Naive thymus-derived CD4-positive, alpha-beta T cell (primary cell): ENCODE data around the gene ATP5PD. TPM values are rescaled to one million over a fixed set of nuclear protein-coding genes. Genes with fewer than 3 reads are reported as not detected.
A peak's percentile ranks its signal among the peaks of the same experiment; 100 is the strongest.
"Not testable (repeated sequence)": the region's sequence is repeated elsewhere in the genome, so short reads cannot be mapped to it uniquely, and the experiment has no call there.

Experiments used
- ATAC-seq: fragments of 150-1000 bp; cut with Tn5 transposase; 2 replicates; pipeline ENCODE4 v1.10.0; 2021; ENCODE audit warnings: mild to moderate bottlenecking, moderate library complexity
- CTCF ChIA-PET: fragments of 350-600 bp; sonication (Branson Sonifier 250); formaldehyde crosslinking; loops from one replicate; lab custom pipeline; 2021; ENCODE audit warnings: antibody characterized with exemption; lab: Charles Lee
- POLR2A ChIA-PET: fragments of 350-600 bp; sonication (Branson Sonifier 250); formaldehyde crosslinking; loops from one replicate; lab custom pipeline; 2021; ENCODE audit warnings: antibody characterized with exemption, inconsistent platforms; lab: Charles Lee
- DNase-seq, 9 donors: peaks; one replicate each; pipeline versions ENCODE4 v3.0.0 to v3.0.0-alpha.2; 2020 to 2022; ENCODE audit warnings: mixed read lengths in 1 of 9
- H3K27ac ChIP-seq: one replicate; pipeline ENCODE4 v1.7.0; 2013; ENCODE audit warnings: mild to moderate bottlenecking, low read depth, low read length, moderate library complexity
- H3K27me3 ChIP-seq, 2 donors: one replicate each; pipeline ENCODE4 v1.7.0; 2013; ENCODE audit warnings: low read length in 2 of 2, mild to moderate bottlenecking in 2 of 2, moderate library complexity in 2 of 2; ENCODE audit not compliant: control insufficient read depth in 2 of 2, insufficient read depth in 2 of 2
- H3K36me3 ChIP-seq, 3 experiments: 1 replicate in 2 of 3; 2 replicates in 1 of 3; pipeline ENCODE4 v1.7.0; 2013; ENCODE audit warnings: low read length in 3 of 3, mild to moderate bottlenecking in 3 of 3, moderate library complexity in 1 of 3; ENCODE audit not compliant: insufficient read depth in 3 of 3, control insufficient read depth in 2 of 3
- H3K4me1 ChIP-seq, 2 donors: one replicate each; pipeline ENCODE4 v1.7.0; 2013; ENCODE audit warnings: low read length in 2 of 2, mild to moderate bottlenecking in 2 of 2, moderate library complexity in 1 of 2; ENCODE audit not compliant: control insufficient read depth in 2 of 2, insufficient read depth in 2 of 2
- H3K4me3 ChIP-seq: 2 replicates; pipeline ENCODE4 v1.7.0; 2013; ENCODE audit warnings: mild to moderate bottlenecking, low read length
- H3K9me3 ChIP-seq, 3 experiments: 1 replicate in 2 of 3; 2 replicates in 1 of 3; pipeline ENCODE4 v1.7.0; 2013; ENCODE audit warnings: low read length in 3 of 3; ENCODE audit not compliant: control insufficient read depth in 2 of 3
- H3K27ac Mint-ChIP-seq, 9 donors: one replicate each; pipeline ENCODE4 v1.8.0; 2020 to 2022; ENCODE audit warnings: mixed read lengths in 9 of 9, mild to moderate bottlenecking in 8 of 9, moderate library complexity in 5 of 9, inconsistent platforms in 2 of 9
- H3K27me3 Mint-ChIP-seq, 5 donors: one replicate each; pipeline ENCODE4 v1.8.0; 2021 to 2022; ENCODE audit warnings: mixed read lengths in 5 of 5, mild to moderate bottlenecking in 1 of 5
- H3K36me3 Mint-ChIP-seq, 5 donors: one replicate each; pipeline ENCODE4 v1.8.0; 2020 to 2022; ENCODE audit warnings: mixed read lengths in 5 of 5, mild to moderate bottlenecking in 3 of 5, inconsistent platforms in 1 of 5
- H3K4me1 Mint-ChIP-seq, 7 donors: one replicate each; pipeline ENCODE4 v1.8.0; 2020 to 2022; ENCODE audit warnings: mixed read lengths in 7 of 7, mild to moderate bottlenecking in 3 of 7, inconsistent platforms in 1 of 7
- H3K4me3 Mint-ChIP-seq, 10 donors: one replicate each; pipeline ENCODE4 v1.8.0; 2020 to 2022; ENCODE audit warnings: mild to moderate bottlenecking in 10 of 10, mixed read lengths in 10 of 10, moderate library complexity in 6 of 10, inconsistent platforms in 2 of 10
- H3K9me3 Mint-ChIP-seq, 11 donors: one replicate each; pipeline ENCODE4 v1.8.0; 2020 to 2022; ENCODE audit warnings: mixed read lengths in 11 of 11, mild to moderate bottlenecking in 4 of 11, inconsistent platforms in 1 of 11, moderate library complexity in 1 of 11
- intact Hi-C, 2 donors: fragments of 100-400 bp; cut with micrococcal nuclease; formaldehyde crosslinking; loops; one replicate each; pipeline ENCODE4 v1.15.1; 2023
- polyA plus RNA-seq, 2 donors: library from polyadenylated mRNA; unstranded; fragments of 300-500 nt; fragmentation: Illumina TruSeq; gene quantifications; one replicate each; pipeline ENCODE4 v1.2.3, GENCODE V29; 2021
- total RNA-seq, 6 experiments: library from RNA in 5 of 6; stranded (reverse) in 5 of 6; gene quantifications; 1 replicate in 5 of 6; 2 replicates in 1 of 6; pipeline ENCODE4 v1.2.3 and lab custom pipeline; 2021 to 2026

ATP5PD gene
- total and polyA plus RNA-seq, 7 experiments from 2014 or later, result 113 to 478 (median 167) TPM

DNA sequence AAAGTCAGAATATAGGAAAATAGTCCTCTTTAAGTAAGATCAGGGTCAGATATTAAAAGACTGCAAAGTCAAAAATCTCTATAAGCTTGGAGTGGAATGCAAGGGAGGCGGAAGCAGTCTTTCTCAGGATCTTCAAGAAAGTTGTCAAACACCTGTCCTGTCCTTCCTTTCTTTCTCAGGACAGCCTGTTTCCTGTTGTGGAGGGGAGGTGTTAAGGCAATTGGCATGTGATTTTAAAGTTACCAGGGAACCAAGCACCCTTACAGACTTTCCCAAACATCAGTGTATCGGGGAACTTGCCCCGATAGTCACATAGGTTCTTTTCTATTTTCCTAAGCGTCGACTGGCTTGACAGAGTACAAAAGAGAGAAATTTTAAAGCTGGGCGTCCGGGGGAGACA, 2.1 kb downstream of the ATP5PD start:
- ChIA-PET CTCF (no interaction called here), POLR2A (interaction anchor here (0.6 to 1.2 kb wide), 3 partner anchors 32 to 622 kb away, joined by 3 to 7 read pairs (median 3); partner anchors contain the start of gene MRPL58)
- DNase-seq (no peak), ATAC-seq (no peak)
- Mint-ChIP-seq H3K36me3 (peaks cover 4 to 21% (median 12%) of the 10 kb centered on the region in 5 donors), H3K9me3 (no peaks in the 10 kb centered on the region), H3K27me3 (no peaks in the 10 kb centered on the region), H3K27ac (peak overlapping the region in 2 of 9 donors; percentile 67 to 98), H3K4me1 (peaks cover 30 to 60% (median 49%) of the 10 kb centered on the region in 7 donors), H3K4me3 (peak overlapping the region; percentile 29 to 70 (median 48))
- intact Hi-C loops, result loop anchor here (5.0 kb wide), 3 partner anchors 43 to 138 kb away; partner anchors contain the start of genes ARMC7 (in 1 of the 2), SLC16A5 (in 1 of the 2) and SUMO2 (in 1 of the 2)
- H3K27me3 ChIP-seq, result no peaks in the 10 kb centered on the region
- H3K4me1 ChIP-seq, result peaks cover 13 to 16% of the 10 kb centered on the region in 2 donors
- H3K36me3 ChIP-seq, result peaks cover under 1 to 31% (median 2%) of the 10 kb centered on the region in 3 experiments
- no peak overlapping the region for H3K4me3 ChIP-seq
- no peaks in the 10 kb centered on the region for H3K9me3 ChIP-seq
- no peak overlapping the region for H3K27ac ChIP-seq

DNA sequence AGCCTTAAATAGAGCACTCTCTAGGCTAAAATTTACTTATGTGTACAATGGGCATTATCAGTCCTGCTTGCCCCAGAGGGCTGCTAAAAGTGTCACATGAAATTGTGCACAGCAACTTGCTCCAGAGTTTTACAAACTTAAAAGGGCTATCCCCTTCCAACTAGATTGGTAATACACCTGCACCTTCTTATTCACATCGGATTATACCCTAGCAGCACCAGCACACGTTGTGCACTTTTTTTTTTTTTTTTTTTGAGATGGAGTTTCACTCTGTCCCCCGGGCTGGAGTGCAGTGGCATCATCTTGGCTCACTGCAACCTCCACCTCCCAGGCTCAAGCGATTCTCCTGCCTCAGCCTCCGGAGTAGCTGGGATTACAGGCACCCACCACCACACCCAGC, 3.0 kb downstream of the ATP5PD start:
- CTCF ChIA-PET, result interaction anchor here (0.7 to 1.0 kb wide), 2 partner anchors 20 to 32 kb away, joined by 3 to 4 read pairs; no protein-coding TSS in a partner anchor
- peaks cover 5 to 28% (median 17%) of the 10 kb centered on the region in 5 donors for H3K36me3 Mint-ChIP-seq
- H3K27me3 Mint-ChIP-seq, DNase-seq, H3K4me3 Mint-ChIP-seq, H3K27ac ChIP-seq, H3K9me3 ChIP-seq, H3K4me3 ChIP-seq, H3K27me3 ChIP-seq, intact Hi-C loops, H3K9me3 Mint-ChIP-seq, ATAC-seq: not testable (repeated sequence)
- Histone ChIP-seq H3K4me1 (peaks cover 13 to 16% of the 10 kb centered on the region in 2 donors), H3K36me3 (peaks cover 6 to 40% (median 7%) of the 10 kb centered on the region in 3 experiments)
- peak overlapping the region in 2 of 9 donors; percentile 22 to 41 for H3K27ac Mint-ChIP-seq
- POLR2A ChIA-PET, result interaction anchor here (0.7 to 1.4 kb wide), 3 partner anchors 9 to 146 kb away, joined by 3 to 5 read pairs (median 4); no protein-coding TSS in a partner anchor
- H3K4me1 Mint-ChIP-seq, result peaks cover 29 to 53% (median 40%) of the 10 kb centered on the region in 7 donors

DNA sequence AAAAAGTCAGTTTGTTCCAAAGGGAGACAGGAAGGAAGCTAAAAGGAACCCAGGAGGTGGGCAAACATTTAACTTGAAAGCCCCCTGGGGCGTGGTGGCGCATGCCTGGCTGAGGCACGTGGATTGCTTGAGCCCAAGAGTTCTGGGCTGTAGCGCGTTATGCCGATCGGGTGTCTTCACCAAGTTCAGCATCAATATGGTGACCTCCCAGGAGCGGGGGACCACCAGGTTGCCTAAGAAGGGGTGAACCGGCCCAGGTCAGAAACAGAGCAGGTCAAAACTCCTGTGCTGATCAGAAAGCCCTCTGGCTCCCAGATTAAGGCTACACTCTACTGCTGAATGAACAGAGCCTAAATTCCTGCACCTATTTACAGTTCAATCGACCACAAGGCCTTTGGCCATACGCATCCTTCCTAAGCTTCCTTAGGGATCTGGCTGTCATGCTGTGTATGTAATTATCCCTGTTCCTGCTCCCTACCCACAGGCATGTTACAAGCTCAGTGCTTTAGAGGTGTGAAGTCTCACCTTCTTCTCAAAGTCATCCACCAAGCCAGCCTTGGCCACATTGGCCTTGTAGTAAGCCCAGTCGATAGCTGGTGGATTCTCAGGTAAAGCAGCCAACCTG, 5.0 kb downstream of the ATP5PD start:
- no peak overlapping the region for H3K27ac ChIP-seq
- H3K4me1 ChIP-seq, result peaks cover 3 to 14% of the 10 kb centered on the region in 2 donors
- Mint-ChIP-seq H3K4me3 (no peak overlapping the region), H3K36me3 (peaks cover 5 to 34% (median 19%) of the 10 kb centered on the region in 5 donors), H3K9me3 (no peaks in the 10 kb centered on the region), H3K27me3 (no peaks in the 10 kb centered on the region), H3K27ac (peak overlapping the region in 4 of 9 donors; percentile 38 to 58 (median 52)), H3K4me1 (peaks cover 24 to 50% (median 37%) of the 10 kb centered on the region in 7 donors)
- no peaks in the 10 kb centered on the region for H3K27me3 ChIP-seq
- H3K9me3 ChIP-seq, result no peaks in the 10 kb centered on the region
- POLR2A ChIA-PET, result interaction anchor here (0.7 to 1.5 kb wide), 4 partner anchors 17 to 46 kb away, joined by 3 to 4 read pairs (median 3); partner anchors contain the start of gene SLC16A5
- no peak for ATAC-seq
- no peak overlapping the region for H3K4me3 ChIP-seq
- peaks cover 6 to 47% (median 7%) of the 10 kb centered on the region in 3 experiments for H3K36me3 ChIP-seq
- no peak for DNase-seq
- intact Hi-C loops, result no loop called here
- CTCF ChIA-PET, result interaction anchor here (0.7 to 1.5 kb wide), 3 partner anchors 18 to 93 kb away, joined by 3 to 5 read pairs (median 4); no protein-coding TSS in a partner anchor

DNA sequence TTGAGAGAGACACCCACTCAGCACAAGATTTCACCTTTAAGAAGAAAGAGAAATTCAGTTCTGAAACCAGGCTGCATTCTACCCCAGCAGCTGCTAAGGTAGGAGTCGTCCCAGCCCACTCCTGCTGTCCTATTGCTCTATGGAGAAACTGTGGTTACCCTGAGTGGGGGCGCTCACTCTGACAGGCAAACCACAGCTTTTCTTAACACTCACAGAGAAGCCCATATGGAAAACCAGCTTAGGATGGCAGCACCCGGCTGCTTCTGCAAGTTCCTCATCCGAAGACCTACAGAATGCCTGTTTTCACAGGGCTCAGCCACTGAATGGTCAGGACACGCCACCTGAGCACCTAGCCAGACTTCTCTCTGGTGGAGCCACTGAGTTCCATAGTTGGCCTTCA, 7.5 kb downstream of the ATP5PD start:
- Histone ChIP-seq H3K27ac (no peak overlapping the region), H3K36me3 (peaks cover 6 to 41% (median 7%) of the 10 kb centered on the region in 3 experiments), H3K9me3 (no peaks in the 10 kb centered on the region), H3K4me3 (no peak overlapping the region), H3K27me3 (no peaks in the 10 kb centered on the region), H3K4me1 (peaks cover 20 to 25% of the 10 kb centered on the region in 2 donors)
- no peak for ATAC-seq
- Mint-ChIP-seq H3K4me3 (no peak overlapping the region), H3K27ac (peak overlapping the region in 7 of 9 donors; percentile 18 to 81 (median 65)), H3K4me1 (peaks cover 21 to 54% (median 38%) of the 10 kb centered on the region in 7 donors), H3K9me3 (peaks cover 0 to 16% (median 0%) of the 10 kb centered on the region in 11 donors), H3K36me3 (peaks cover 5 to 34% (median 19%) of the 10 kb centered on the region in 5 donors), H3K27me3 (peaks cover 0 to 6% (median 0%) of the 10 kb centered on the region in 5 donors)
- no peak for DNase-seq
- ChIA-PET POLR2A (interaction anchor here (0.8 to 2.0 kb wide), 7 partner anchors 7 to 144 kb away, joined by 3 to 7 read pairs (median 4); partner anchors contain the start of genes ATP5PD, KCTD2, MRPL58 and SUMO2), CTCF (no interaction called here)
- intact Hi-C loops, result loop anchor here (10.0 kb wide), 1 partner anchor 366 kb away; the partner anchor contains the start of gene GRB2 (in 2 of the 2)

DNA sequence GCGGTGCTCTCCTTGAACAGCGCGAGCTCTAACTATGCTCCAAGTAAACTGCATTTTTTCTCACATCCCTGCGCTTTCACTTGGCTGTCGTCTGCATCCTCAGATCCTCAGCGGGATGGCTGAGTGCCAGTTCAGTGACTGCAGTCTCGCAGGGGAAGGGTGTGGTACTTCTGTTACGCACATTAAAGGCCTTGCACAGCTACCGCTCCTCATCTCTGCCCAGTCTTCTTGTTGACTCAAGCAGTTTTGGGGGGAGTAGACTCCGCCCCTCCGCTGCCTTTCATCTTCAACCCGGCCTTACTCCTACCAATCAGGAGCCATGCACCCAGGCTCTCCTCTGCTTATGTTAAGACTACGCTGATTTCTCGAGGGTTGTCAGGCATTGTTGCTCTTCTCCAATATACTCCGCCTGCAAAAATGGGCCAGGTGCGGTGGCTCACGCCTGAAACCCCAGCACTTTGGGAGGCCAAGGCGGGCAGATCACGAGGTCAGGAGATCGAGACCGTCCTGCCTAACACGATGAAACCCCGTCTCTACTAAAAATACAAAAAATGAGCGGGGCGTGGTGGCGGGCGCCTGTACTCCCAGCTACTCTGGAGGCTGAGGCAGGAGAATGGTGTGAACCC, 10.0 kb downstream of the ATP5PD start:
- POLR2A ChIA-PET, result interaction anchor here (0.7 to 4.5 kb wide), 13 partner anchors 8 to 234 kb away, joined by 3 to 58 read pairs (median 5); partner anchors contain the start of genes ATP5PD, HID1, JPT1 and KCTD2
- ATAC-seq (peak; percentile 91), DNase-seq (peak; percentile 43 to 99 (median 97))
- peak overlapping the region; percentile 14 for H3K4me3 ChIP-seq
- no peaks in the 10 kb centered on the region for H3K27me3 ChIP-seq
- CTCF ChIA-PET, result interaction anchor here (0.8 to 1.0 kb wide), 4 partner anchors 13 to 76 kb away, joined by 3 to 6 read pairs (median 4); no protein-coding TSS in a partner anchor
- intact Hi-C loops, result loop anchor here (1.0 to 10.0 kb wide), 11 partner anchors 11 to 488 kb away; partner anchors contain the start of genes GRB2 (in 2 of the 2), ARMC7 (in 1 of the 2), CDR2L (in 1 of the 2) and GGA3 (in 1 of the 2)
- H3K4me1 ChIP-seq, result peaks cover 36 to 40% of the 10 kb centered on the region in 2 donors
- peaks cover 0 to 28% (median 0%) of the 10 kb centered on the region in 11 donors for H3K9me3 Mint-ChIP-seq
- peak overlapping the region; percentile 94 to 100 (median 99) for H3K27ac Mint-ChIP-seq
- peak overlapping the region; percentile 77 for H3K27ac ChIP-seq
- peaks cover 26 to 65% (median 57%) of the 10 kb centered on the region in 7 donors for H3K4me1 Mint-ChIP-seq
- H3K4me3 Mint-ChIP-seq, result peak overlapping the region; percentile 83 to 97 (median 89)
- no peaks in the 10 kb centered on the region for H3K9me3 ChIP-seq
- peaks cover 0 to 10% (median 0%) of the 10 kb centered on the region in 5 donors for H3K27me3 Mint-ChIP-seq
- H3K36me3 Mint-ChIP-seq, result peaks cover 5 to 28% (median 15%) of the 10 kb centered on the region in 5 donors
- peaks cover 6 to 37% (median 7%) of the 10 kb centered on the region in 3 experiments for H3K36me3 ChIP-seq
